GM19397 (cell line): ENCODE measurements around the gene STAU1.
"Not testable (repeated sequence)": the region's sequence is repeated elsewhere in the genome, so short reads cannot be mapped to it uniquely, and the experiment has no call there.

Experiments used
- ATAC-seq: cut with Tn5 transposase; IDR thresholded peaks from one replicate; pipeline ENCODE4 v1.9.1; 2021; ENCODE audit warnings: mild to moderate bottlenecking, moderate library complexity; ENCODE audit not compliant: unreplicated experiment

The STAU1 gene

GRCh38 chr20:49133571-49133970 lies 54.6 kb downstream of the STAU1 start:
- no peak for ATAC-seq

DNA sequence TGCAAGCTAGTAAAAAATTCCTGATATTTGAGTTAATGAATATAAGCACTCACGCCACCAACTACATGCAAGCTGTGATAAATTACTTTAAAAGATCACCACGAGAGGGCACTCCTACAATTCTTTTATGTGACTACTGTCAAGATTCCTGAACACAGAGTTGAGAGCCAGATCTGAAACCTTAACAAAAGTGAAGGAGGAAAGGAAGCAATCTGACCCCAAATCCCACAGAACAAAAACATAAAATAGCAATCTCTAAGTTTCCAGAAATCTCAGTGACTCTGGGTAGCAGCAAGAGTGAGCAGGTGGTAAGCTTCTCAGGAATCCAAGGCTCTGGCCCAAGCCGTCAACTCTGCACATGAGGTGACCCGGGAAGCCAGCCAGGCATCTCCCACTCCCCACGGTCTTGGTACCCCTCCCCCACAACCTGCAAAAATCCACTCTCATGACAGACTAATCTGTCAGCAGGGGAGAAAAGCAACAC lies 55.1 kb downstream of the STAU1 start:
- ATAC-seq: no peak

DNA sequence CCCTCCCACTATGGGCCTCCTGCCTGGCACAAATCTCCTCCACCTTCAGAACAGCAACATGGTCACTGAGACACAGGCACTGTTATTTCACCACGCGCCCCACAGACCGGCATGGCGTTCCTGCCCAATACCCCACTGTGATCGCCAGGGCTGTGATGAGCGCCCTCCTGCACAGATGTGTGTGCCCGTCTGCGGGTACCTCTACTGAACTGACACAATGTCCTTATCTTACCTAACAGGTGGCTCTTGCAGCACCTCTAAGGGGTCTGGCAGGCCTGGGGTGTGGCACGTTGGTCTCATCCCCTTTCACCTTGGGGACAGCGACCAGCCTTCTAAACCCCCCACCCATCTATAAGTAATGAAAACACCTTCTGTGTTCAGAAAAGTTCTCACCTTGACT lies 64.2 kb downstream of the STAU1 start:
- ATAC-seq: no peak

GRCh38 chr20:49122920-49123319 lies 65.2 kb downstream of the STAU1 start:
- no peak for ATAC-seq

DNA sequence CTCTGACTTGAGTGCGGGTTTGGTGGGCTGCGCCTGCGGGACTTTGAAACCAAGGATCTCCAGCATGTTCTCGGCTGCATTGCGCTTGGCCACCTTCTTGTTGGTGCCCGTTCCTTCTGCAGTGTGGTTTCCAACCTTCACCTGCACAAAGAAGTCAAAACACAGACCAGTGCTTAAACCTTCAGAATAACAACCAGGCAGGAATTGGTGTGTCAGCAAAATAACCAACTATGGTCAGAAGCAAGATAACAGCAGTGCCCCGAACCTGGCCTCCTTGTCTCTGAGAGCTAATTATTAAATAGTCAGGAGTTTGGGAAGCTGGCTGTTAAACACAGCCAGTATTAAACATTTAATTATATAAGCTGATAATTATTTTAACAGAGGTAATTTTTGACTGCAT lies 68.1 kb downstream of the STAU1 start:
- no peak for ATAC-seq

- no peak for ATAC-seq
Observed at GRCh38 chr20:49118307-49118706, 69.8 kb downstream of the STAU1 start.

DNA sequence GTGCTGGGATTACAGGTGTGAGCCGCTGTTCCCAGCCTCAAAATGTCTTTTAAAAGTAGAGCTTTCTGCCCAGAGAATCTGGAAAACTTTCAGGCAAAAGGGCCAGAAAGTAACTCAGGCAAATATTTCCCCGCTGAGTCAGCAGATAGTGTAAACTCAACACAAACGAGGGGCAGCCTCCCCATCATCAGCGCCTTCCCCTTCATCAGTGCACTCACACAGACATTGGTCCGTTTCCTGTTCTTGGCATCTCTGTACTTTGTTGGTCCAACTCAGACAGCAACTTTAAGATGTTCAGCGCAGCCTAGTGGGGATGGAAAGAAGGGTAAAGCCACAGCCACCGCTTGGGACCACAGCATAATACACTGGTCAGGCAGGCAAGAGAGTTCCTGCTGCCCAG lies 72.6 kb downstream of the STAU1 start:
- no peak for ATAC-seq

- no peak for ATAC-seq
Observed at GRCh38 chr20:49112596-49113274, 75.4 kb downstream of the STAU1 start.

DNA sequence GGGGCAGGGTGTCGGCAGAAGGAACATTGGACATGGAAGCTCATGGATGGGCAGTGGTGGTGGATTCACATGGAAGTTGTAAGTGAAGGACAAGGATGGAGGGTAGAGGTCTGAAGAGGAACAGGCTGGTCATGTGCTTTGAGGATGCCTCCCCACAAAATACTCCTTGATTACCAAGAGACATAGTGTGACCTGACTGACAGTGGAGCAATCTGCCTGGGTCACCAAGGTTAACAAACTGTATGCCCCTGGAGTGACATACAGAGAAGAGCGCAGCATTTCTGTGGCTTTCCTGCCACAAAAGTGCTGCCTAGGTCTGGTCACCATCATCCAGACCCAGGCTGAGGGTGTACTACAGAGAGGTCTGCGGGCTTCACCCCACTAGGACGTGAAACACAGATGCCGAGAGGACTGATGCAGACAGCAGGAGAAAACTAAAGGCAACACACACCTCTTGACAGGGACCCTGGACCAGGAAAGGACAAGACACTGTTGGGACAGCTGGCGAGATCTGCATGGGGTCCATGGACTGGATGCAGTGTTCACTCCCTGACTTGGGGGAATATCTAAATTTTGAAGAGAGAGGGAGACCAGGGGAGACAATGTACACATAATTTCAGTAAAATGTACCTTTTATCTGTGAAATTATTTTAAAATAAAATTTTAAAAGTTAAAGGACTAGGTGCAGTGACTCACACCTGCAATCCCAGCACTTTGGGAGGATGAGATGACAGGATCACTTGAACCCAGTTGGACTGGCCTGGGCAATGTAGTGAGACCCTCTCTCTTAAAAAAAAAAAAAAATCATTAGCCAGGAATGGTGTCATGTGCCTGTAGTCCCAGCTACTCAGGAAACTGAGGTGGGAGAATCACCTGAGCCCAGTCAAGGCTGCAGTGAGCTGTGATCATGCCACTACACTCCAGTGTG lies 77.1 kb downstream of the STAU1 start:
- no peak for ATAC-seq

GRCh38 chr20:49106328-49106727 lies 81.8 kb downstream of the STAU1 start:
- ATAC-seq: no peak

DNA sequence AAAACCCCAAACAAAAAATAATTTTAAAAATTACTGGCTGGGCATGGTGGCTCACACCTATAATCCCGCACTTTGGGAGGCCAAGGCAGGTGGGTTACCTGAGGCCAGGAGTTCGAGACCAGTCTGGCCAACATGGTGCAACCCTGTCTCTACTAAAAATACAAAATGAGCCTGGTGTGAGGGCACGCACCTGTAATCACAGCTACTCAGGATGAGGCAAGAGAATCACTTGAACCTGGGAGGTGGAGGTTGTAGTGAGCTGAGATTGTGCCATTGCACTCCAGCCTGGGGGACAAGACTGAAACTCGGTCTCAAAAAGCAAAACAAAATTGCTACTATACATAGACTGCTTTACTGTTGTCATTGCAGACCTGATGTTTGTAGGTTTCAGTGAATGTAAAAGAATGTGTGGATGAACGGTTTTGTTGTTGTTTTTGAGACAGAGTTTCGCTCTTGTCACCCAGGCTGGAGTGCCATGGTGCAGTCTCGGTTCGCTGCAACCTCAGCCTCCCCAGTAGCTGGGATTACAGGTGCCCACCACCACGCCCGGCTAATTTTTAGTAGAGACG lies 83.1 kb downstream of the STAU1 start:
- not testable (repeated sequence) for ATAC-seq

- ATAC-seq: no peak
Observed at GRCh38 chr20:49104365-49104648, 83.8 kb downstream of the STAU1 start.

GRCh38 chr20:49103647-49104364 lies 84.3 kb downstream of the STAU1 start:
- no peak for ATAC-seq

DNA sequence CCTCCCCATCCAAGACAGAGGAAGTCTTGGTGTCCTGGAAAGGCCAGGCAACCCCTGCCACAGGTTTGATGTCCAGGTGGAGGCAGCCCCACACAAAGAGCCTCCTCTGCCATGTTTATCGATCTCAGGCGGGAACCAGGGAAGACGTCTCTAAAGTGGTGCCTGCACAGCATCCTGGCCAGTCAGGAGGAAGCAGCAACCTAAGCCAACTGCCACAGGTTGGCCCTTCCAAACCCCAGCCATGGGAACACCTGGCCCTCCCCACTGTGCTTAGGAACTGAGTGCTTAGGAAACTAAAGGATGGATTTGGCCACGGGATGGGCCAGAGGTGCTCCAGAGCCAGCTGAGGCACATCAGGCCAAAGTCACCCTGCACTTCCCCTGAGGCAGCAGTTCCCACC lies 85.1 kb downstream of the STAU1 start:
- no peak for ATAC-seq

DNA sequence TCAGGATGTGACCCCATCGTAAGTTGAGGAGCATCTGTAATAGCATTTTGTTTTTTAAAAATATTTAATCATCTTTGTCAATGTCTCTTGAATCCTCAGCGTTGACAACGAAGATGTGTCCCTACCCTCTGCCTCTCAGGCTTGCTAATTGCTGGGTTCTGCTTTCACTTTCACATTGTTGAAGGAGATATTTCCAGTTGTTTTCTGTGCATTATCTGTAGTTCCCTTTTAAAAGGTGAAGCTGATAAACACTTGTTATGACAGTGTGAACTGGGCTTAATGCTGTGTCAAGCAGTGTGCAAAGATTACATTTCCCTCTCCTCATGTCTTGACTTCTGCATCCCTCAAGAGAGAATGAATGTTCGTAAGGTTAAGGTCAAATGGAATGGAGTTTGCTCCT lies 87.2 kb downstream of the STAU1 start:
- no peak for ATAC-seq

DNA sequence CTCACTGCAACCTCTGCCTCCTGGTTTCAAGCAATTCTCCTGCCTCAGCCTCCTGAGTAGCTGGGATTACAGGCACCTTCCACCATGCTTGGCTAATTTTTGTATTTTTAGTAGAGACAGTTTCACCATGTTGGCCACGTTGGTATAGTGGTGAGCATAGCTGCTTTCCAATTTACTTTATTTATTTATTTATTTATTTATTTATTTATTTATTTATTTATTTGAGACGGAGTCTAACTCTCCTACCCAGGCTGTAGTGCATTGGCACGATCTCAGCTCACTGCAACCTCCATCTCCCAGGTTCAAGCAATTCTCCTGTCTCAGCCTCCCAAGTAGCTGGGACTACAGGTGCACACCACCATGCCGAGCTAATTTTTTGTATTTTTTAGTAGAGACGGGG lies 87.8 kb downstream of the STAU1 start:
- ATAC-seq: not testable (repeated sequence)

DNA sequence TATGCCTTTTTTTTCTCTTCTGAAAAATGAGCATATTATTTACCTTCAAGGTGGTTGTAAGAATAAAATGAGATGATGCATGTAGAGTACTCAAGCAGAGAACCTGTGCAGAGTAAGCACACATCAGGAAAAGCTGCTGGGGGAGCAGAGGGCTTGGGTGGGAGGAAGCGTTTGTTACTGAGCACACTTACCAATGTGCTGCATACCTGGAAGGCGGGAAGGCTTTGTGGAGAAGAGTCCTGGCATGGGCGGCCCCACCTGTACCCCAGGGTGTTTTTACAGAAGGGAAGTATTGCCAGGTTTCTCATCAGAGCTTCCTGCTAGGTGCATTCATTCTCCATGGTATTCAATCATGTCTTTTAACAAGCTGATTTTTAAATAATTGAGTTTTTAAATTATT lies 89.1 kb downstream of the STAU1 start:
- no peak for ATAC-seq

- ATAC-seq: no peak
Observed at GRCh38 chr20:49098136-49098535, 90.0 kb downstream of the STAU1 start.

GRCh38 chr20:49097159-49097558 lies 91.0 kb downstream of the STAU1 start:
- ATAC-seq: no peak

GRCh38 chr20:49096203-49096730 lies 91.9 kb downstream of the STAU1 start:
- no peak for ATAC-seq

DNA sequence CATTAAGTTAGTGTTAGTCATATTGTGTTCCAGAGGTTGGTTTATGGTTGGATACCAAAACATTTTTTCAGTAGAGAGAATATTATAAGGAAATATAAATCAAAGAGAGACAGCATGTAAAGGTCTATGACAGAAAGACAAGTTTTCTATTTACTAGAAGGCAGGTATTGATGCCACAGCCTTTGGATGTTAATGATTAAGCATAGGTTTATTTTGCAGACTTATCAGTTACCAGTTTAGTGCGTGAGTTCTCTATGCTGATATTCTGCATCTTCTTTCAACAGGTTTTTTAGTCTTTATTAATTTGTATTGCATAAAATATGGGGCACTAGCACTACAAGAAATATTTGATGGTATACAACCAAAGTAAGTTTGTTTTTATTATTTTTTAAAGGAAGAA lies 96.4 kb downstream of the STAU1 start:
- ATAC-seq: no peak
